CD4-positive, alpha-beta T cell (primary cell): ENCODE measurements around the gene GAB1. TPM values are rescaled to one million over a fixed set of nuclear protein-coding genes. Genes with fewer than 3 reads are reported as not detected.

Source experiments
- ATAC-seq: fragments of 200-7000 bp; cut with Tn5 transposase; one replicate; pipeline ENCODE4 v1.10.0; 2022; ENCODE audit warnings: mild to moderate bottlenecking; ENCODE audit not compliant: poor library complexity
- CTCF ChIA-PET: fragments of 350-600 bp; sonication (Branson Sonifier 250); formaldehyde crosslinking; loops from one replicate; lab custom pipeline; 2021; ENCODE audit warnings: antibody characterized with exemption, inconsistent platforms; lab: Charles Lee
- POLR2A ChIA-PET: fragments of 350-600 bp; sonication (Branson Sonifier 250); formaldehyde crosslinking; loops from one replicate; lab custom pipeline; 2021; ENCODE audit warnings: antibody characterized with exemption, inconsistent platforms; lab: Charles Lee
- DNase-seq, 14 experiments: peaks; one replicate each; pipeline ENCODE4 v3.0.0-alpha.2; 2013 to 2020; ENCODE audit warnings: mixed read lengths in 2 of 14
- H3K27ac ChIP-seq, 2 donors: one replicate each; pipeline versions ENCODE4 v1.5.1 to v1.7.0; 2013; ENCODE audit warnings: low read length in 2 of 2, low read depth in 1 of 2, mild to moderate bottlenecking in 1 of 2
- H3K27me3 ChIP-seq, 2 experiments: 1 replicate in 1 of 2; 2 replicates in 1 of 2; pipeline versions ENCODE4 v1.6.1 to v1.7.0; 2013; ENCODE audit warnings: low read length in 2 of 2, control low read depth in 1 of 2, mild to moderate bottlenecking in 1 of 2, moderate library complexity in 1 of 2; ENCODE audit not compliant: insufficient read depth in 2 of 2, control insufficient read depth in 1 of 2
- H3K36me3 ChIP-seq: one replicate; pipeline ENCODE4 v1.6.1; 2013; ENCODE audit warnings: low read length, control low read depth; ENCODE audit not compliant: insufficient read depth
- H3K4me1 ChIP-seq: one replicate; pipeline ENCODE4 v1.6.1; 2013; ENCODE audit warnings: low read length, control low read depth; ENCODE audit not compliant: insufficient read depth
- H3K4me3 ChIP-seq: one replicate; pipeline ENCODE4 v1.5.1; 2013; ENCODE audit warnings: mild to moderate bottlenecking, low read length, moderate library complexity
- H3K9me3 ChIP-seq, 2 experiments: 1 replicate in 1 of 2; 2 replicates in 1 of 2; pipeline versions ENCODE4 v1.6.1 to v1.7.0; 2013; ENCODE audit warnings: low read length in 2 of 2, mild to moderate bottlenecking in 2 of 2, control low read depth in 1 of 2, moderate library complexity in 1 of 2; ENCODE audit not compliant: control insufficient read depth in 1 of 2, insufficient read depth in 1 of 2
- H3K27ac Mint-ChIP-seq: one replicate; pipeline ENCODE4 v1.8.0; 2020; ENCODE audit warnings: mixed read lengths
- H3K27me3 Mint-ChIP-seq: one replicate; pipeline ENCODE4 v1.8.0; 2021; ENCODE audit warnings: mixed read lengths
- H3K36me3 Mint-ChIP-seq: one replicate; pipeline ENCODE4 v1.8.0; 2021; ENCODE audit warnings: low read depth, mixed read lengths
- H3K4me1 Mint-ChIP-seq: one replicate; pipeline ENCODE4 v1.8.0; 2021; ENCODE audit warnings: low read depth, mixed read lengths
- H3K4me3 Mint-ChIP-seq: one replicate; pipeline ENCODE4 v1.8.0; 2020; ENCODE audit warnings: mild to moderate bottlenecking, mixed read lengths
- H3K9me3 Mint-ChIP-seq: one replicate; pipeline ENCODE4 v1.8.0; 2020; ENCODE audit warnings: mixed read lengths
- intact Hi-C, 2 experiments: fragments of 100-400 bp; cut with DNase I in 1 of 2; cut with micrococcal nuclease in 1 of 2; formaldehyde crosslinking; loops; one replicate each; pipeline versions ENCODE4 v1.15.1 to v1.9.0; 2023 to 2025; cut with DNase I, micrococcal nuclease
- total RNA-seq, 174 experiments: library from RNA in 2 of 174; stranded (reverse) in 2 of 174; gene quantifications; one replicate each; pipeline ENCODE4 v1.2.3 and lab custom pipeline; 2021 to 2026
- TF ChIP-seq, protein P1 (sequence below): fragments of 200-600 bp; IDR thresholded peaks from one replicate; pipeline ENCODE4 v1.8.0; 2022; ENCODE audit warnings: antibody characterized with exemption, mild to moderate bottlenecking

GAB1 gene
- total RNA-seq, 2 experiments from 2014 or later, result 0.27 to 0.64 TPM

DNA sequence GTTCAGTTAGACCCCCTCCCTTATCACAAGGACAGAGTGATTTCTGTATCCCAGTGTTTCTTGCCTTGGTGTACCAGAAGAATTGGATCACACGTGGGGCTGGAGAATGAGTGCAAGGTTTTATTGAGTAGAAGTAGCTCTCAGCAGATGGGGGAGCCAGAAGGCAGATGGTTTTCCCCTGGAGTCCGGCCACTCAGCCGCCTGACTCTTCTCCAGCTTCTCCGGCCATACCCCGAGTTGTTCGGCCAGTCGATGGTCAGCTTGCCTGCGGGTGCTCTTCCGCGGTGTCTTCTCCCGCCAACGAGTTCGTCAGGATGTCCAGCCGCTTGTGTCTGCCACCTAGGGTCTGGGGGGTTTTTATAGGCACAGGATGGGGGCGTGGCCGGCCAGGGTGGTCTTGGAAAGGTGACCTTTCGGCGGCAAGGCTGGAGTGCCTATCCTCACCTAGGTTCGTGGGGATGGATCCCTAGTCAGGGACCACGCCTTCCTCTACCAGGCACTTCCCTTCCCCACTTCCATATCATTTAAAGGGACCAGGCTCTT, 14.5 kb downstream of the GAB1 start:
- peaks cover 0 to 8% of the 10 kb centered on the region in 2 experiments for H3K27me3 ChIP-seq

GRCh38 chr4:143351774-143352451, 15.2 kb downstream of the GAB1 start:
- ChIA-PET POLR2A (no interaction called here), CTCF (no interaction called here)
- Histone ChIP-seq H3K9me3 (peaks cover 0 to 4% of the 10 kb centered on the region in 2 experiments), H3K27me3 (peaks cover 0 to 5% of the 10 kb centered on the region in 2 experiments), H3K4me3 (no peak overlapping the region), H3K4me1 (no peaks in the 10 kb centered on the region), H3K27ac (no peak overlapping the region), H3K36me3 (no peaks in the 10 kb centered on the region)
- H3K4me1 Mint-ChIP-seq, result peaks cover 1% of the 10 kb centered on the region
- TF ChIP-seq, protein P1, sequence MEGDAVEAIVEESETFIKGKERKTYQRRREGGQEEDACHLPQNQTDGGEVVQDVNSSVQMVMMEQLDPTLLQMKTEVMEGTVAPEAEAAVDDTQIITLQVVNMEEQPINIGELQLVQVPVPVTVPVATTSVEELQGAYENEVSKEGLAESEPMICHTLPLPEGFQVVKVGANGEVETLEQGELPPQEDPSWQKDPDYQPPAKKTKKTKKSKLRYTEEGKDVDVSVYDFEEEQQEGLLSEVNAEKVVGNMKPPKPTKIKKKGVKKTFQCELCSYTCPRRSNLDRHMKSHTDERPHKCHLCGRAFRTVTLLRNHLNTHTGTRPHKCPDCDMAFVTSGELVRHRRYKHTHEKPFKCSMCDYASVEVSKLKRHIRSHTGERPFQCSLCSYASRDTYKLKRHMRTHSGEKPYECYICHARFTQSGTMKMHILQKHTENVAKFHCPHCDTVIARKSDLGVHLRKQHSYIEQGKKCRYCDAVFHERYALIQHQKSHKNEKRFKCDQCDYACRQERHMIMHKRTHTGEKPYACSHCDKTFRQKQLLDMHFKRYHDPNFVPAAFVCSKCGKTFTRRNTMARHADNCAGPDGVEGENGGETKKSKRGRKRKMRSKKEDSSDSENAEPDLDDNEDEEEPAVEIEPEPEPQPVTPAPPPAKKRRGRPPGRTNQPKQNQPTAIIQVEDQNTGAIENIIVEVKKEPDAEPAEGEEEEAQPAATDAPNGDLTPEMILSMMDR, result no peak
- no peak overlapping the region for H3K4me3 Mint-ChIP-seq
- no peaks in the 10 kb centered on the region for H3K27me3 Mint-ChIP-seq
- ATAC-seq (no peak), DNase-seq (no peak)
- H3K9me3 Mint-ChIP-seq, result no peaks in the 10 kb centered on the region
- H3K36me3 Mint-ChIP-seq, result no peaks in the 10 kb centered on the region
- intact Hi-C loops, result no loop called here
- H3K27ac Mint-ChIP-seq, result no peak overlapping the region

More for the DNA sequence above, 14.5 kb downstream of the GAB1 start:
- H3K36me3 Mint-ChIP-seq, result no peaks in the 10 kb centered on the region
- Histone ChIP-seq H3K4me3 (no peak overlapping the region), H3K9me3 (peaks cover 0 to 4% of the 10 kb centered on the region in 2 experiments), H3K4me1 (no peaks in the 10 kb centered on the region), H3K36me3 (no peaks in the 10 kb centered on the region), H3K27ac (no peak overlapping the region)
- intact Hi-C loops, result no loop called here
- no peak overlapping the region for H3K27ac Mint-ChIP-seq
- ATAC-seq (no peak), DNase-seq (no peak)
- H3K4me3 Mint-ChIP-seq, result no peak overlapping the region
- ChIA-PET POLR2A (no interaction called here), CTCF (no interaction called here)
- H3K27me3 Mint-ChIP-seq, result peaks cover 2% of the 10 kb centered on the region
- no peaks in the 10 kb centered on the region for H3K4me1 Mint-ChIP-seq
- TF ChIP-seq, protein P1, result no peak
- H3K9me3 Mint-ChIP-seq, result no peaks in the 10 kb centered on the region

GRCh38 chr4:143352720-143353119, 16.0 kb downstream of the GAB1 start:
- Histone ChIP-seq H3K9me3 (peaks cover 0 to 4% of the 10 kb centered on the region in 2 experiments), H3K4me1 (no peaks in the 10 kb centered on the region), H3K27ac (no peak overlapping the region), H3K4me3 (no peak overlapping the region), H3K27me3 (no peaks in the 10 kb centered on the region), H3K36me3 (no peaks in the 10 kb centered on the region)
- ATAC-seq, result no peak
- Mint-ChIP-seq H3K9me3 (no peaks in the 10 kb centered on the region), H3K4me1 (peaks cover 8% of the 10 kb centered on the region), H3K36me3 (no peaks in the 10 kb centered on the region), H3K4me3 (no peak overlapping the region), H3K27ac (no peak overlapping the region), H3K27me3 (no peaks in the 10 kb centered on the region)
- no peak for DNase-seq
- CTCF ChIA-PET, result no interaction called here
- POLR2A ChIA-PET, result no interaction called here
- intact Hi-C loops, result no loop called here
- TF ChIP-seq, protein P1, result no peak
